Measurements from ENCODE around the gene VCL. TPM values are rescaled to one million over a fixed set of nuclear protein-coding genes. Genes with fewer than 3 reads are reported as not detected.

The VCL gene
- total and polyA plus RNA-seq, 9 of the 15 experiments (the other 6 are each of a cell fraction or from before 2014, with no cell fraction given) = 29.8 to 186 (median 76.4) TPM

- no peak for TF ChIP-seq POU5F1 (IDR thresholded peaks at IDR 0.05; ENCODE audit: borderline replicate concordance, low read depth, low read length, partially characterized antibody)
- TF ChIP-seq SREBF2 (CRISPR knock-in tag; IDR thresholded peaks at IDR 0.05) = no peak
- TF ChIP-seq MNT (conservative IDR thresholded peaks at IDR 0.05) = no peak
- TF ChIP-seq TAF7 (tag; IDR thresholded peaks at IDR 0.05) = peak; percentile 91
- TF ChIP-seq ZBTB43 (CRISPR knock-in tag; IDR thresholded peaks at IDR 0.05) = 0 out of 2 replicates have a peak, but pooled peaks have one; percentile 53
- no peak for TF ChIP-seq KLF16 (IDR thresholded peaks at IDR 0.05)
- TF ChIP-seq ZNF696 (CRISPR knock-in tag; conservative IDR thresholded peaks at IDR 0.05) = no peak
- no peak; the same call in 1 of the 2 replicates for TF ChIP-seq PHF21A (IDR thresholded peaks at IDR 0.05; ENCODE audit: borderline replicate concordance, low read depth)
- TF ChIP-seq PYGO2 (tag; IDR thresholded peaks at IDR 0.05) = no peak
- TF ChIP-seq ZNF431 (CRISPR knock-in tag; IDR thresholded peaks at IDR 0.05) = peak; percentile 67; the same call in 1 of the 2 replicates
- peak; percentile 81 for TF ChIP-seq OTX1 (CRISPR knock-in tag; IDR thresholded peaks at IDR 0.05)
- TF ChIP-seq TCFL5 (CRISPR knock-in tag; conservative IDR thresholded peaks at IDR 0.05) = no peak
- TF ChIP-seq E4F1 (CRISPR knock-in tag; IDR thresholded peaks at IDR 0.05; ENCODE audit: borderline replicate concordance) = no peak
- peak; percentile 98 for TF ChIP-seq SUPT5H (IDR thresholded peaks at IDR 0.05)
- TF ChIP-seq RHOXF2B (CRISPR knock-in tag; conservative IDR thresholded peaks at IDR 0.05) = 0 out of 2 replicates have a peak, but pooled peaks have one; percentile 25
- no peak for TF ChIP-seq DEAF1 (CRISPR knock-in tag; IDR thresholded peaks at IDR 0.05)
- TF ChIP-seq ATF1 (CRISPR knock-in tag; IDR thresholded peaks at IDR 0.05) = no peak
- peak; percentile 85 for TF ChIP-seq ATF1 (tag; IDR thresholded peaks at IDR 0.05)
- TF ChIP-seq SREBF1 (IDR thresholded peaks at IDR 0.05; ENCODE audit: borderline replicate concordance, low read depth, low read length) = no peak; the same call in 1 of the 2 replicates
- peak; percentile 91; the same call in 1 of the 2 replicates for TF ChIP-seq KAT7 (CRISPR knock-in tag; IDR thresholded peaks at IDR 0.05; ENCODE audit: borderline replicate concordance)
Observed at GRCh38 chr10:73997787-73998622, at the start of gene VCL (continued).

Data from K562 (cell line).